Measurements from ENCODE around the gene MAN1A1. TPM values are rescaled to one million over a fixed set of nuclear protein-coding genes. Genes with fewer than 3 reads are reported as not detected.
A peak's percentile ranks its signal among the peaks of the same experiment; 100 is the strongest.

MAN1A1 gene
- total and polyA plus RNA-seq, 11 donors, result 5.6 to 30.6 (median 12.6) TPM

DNA sequence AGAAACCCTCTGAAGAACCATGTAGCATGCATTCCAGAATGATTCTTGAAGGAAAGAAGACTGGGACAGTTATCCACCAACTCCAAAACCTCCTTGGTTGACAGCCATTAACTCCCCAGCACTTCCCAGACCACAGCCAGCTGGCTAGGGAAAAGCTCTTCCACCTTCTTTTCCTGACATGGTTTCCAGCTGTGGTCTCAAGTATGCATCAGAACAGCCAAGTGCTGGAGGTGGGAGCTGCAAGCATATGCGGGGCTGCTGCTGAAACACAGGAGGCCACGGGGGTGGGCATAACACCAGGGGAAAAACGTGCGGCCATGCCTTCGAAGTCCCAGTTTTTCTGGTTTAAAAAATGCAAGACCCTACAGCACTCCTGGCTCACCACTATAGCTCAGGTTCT, 163.1 kb downstream of the MAN1A1 start:
- TF ChIP-seq POLR2A (IDR thresholded peaks at IDR 0.05), result no peak
- TF ChIP-seq, protein P1, sequence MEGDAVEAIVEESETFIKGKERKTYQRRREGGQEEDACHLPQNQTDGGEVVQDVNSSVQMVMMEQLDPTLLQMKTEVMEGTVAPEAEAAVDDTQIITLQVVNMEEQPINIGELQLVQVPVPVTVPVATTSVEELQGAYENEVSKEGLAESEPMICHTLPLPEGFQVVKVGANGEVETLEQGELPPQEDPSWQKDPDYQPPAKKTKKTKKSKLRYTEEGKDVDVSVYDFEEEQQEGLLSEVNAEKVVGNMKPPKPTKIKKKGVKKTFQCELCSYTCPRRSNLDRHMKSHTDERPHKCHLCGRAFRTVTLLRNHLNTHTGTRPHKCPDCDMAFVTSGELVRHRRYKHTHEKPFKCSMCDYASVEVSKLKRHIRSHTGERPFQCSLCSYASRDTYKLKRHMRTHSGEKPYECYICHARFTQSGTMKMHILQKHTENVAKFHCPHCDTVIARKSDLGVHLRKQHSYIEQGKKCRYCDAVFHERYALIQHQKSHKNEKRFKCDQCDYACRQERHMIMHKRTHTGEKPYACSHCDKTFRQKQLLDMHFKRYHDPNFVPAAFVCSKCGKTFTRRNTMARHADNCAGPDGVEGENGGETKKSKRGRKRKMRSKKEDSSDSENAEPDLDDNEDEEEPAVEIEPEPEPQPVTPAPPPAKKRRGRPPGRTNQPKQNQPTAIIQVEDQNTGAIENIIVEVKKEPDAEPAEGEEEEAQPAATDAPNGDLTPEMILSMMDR (IDR thresholded peaks at IDR 0.05), result no peak
- Histone ChIP-seq H3K36me3 (peaks cover 0 to 60% (median 27%) of the 10 kb centered on the region in 9 donors), H3K27me3 (no peaks in the 10 kb centered on the region), H3K4me1 (peaks cover 0 to 3% (median 0%) of the 10 kb centered on the region in 12 donors), H3K4me3 (no peak overlapping the region), H3K27ac (no peak overlapping the region), H3K9me3 (no peaks in the 10 kb centered on the region)
- DNase-seq, result no peak
- no peak for ATAC-seq
- intact Hi-C loops (cut with DNase I), result no loop called here
- WGBS, 4 donors, result 72 to 83% (median 81%) methylated on average over 5 of the region's 5 CpGs

DNA sequence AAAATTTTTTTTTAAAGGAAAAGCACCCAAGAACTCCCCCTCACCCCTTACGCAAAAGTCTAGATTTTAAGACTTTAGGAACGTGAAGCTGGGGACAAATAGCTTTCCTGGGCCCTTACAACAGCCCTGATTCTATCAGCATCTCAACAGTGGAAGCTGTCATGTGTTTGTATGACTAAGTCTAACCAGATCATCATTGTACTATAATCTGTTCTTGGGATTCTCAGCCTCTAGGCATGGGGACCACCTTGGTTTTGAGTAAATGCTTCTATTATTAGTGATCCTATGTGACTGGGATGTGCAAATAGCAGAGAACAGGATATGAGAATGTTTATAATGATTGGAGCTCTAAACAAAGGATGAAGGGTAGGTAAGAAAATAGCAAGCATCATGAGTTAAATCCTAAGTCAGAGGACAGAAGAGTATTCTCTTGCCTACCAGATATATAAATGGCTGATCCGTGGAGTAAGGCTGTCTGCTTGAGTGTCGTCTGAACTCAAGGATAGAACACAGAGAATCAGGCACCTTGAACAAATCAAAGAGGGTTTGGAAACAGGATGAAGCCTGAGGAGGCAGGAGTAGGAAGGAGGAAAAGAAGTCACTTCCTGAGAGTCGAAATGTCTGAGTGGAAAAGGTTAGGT, 165.4 kb downstream of the MAN1A1 start:
- intact Hi-C loops (cut with DNase I), result no loop called here
- no peak for ATAC-seq
- Histone ChIP-seq H3K4me3 (no peak overlapping the region), H3K27me3 (no peaks in the 10 kb centered on the region), H3K27ac (peak overlapping the region in 1 of 12 donors; percentile 27), H3K36me3 (peaks cover 0 to 63% (median 31%) of the 10 kb centered on the region in 9 donors), H3K4me1 (peaks cover 0 to 3% (median 0%) of the 10 kb centered on the region in 12 donors), H3K9me3 (no peaks in the 10 kb centered on the region)
- TF ChIP-seq, protein P1 (IDR thresholded peaks at IDR 0.05), result no peak
- TF ChIP-seq POLR2A (IDR thresholded peaks at IDR 0.05), result no peak
- 79 to 85% (median 83%) methylated on average over 5 of the region's 5 CpGs for WGBS, 4 donors
- no peak for DNase-seq

- Histone ChIP-seq H3K9me3 (no peaks in the 10 kb centered on the region), H3K36me3 (peaks cover 0 to 64% (median 30%) of the 10 kb centered on the region in 9 donors), H3K4me3 (no peak overlapping the region), H3K4me1 (peaks cover 0 to 3% (median 0%) of the 10 kb centered on the region in 12 donors), H3K27me3 (no peaks in the 10 kb centered on the region), H3K27ac (peak overlapping the region in 1 of 12 donors; percentile 27)
- no peak for TF ChIP-seq POLR2A (IDR thresholded peaks at IDR 0.05)
- TF ChIP-seq, protein P1 (IDR thresholded peaks at IDR 0.05), result no peak
- 62 to 77% (median 69%) methylated on average over 1 of the region's 1 CpG for WGBS, 4 donors
- intact Hi-C loops (cut with DNase I), result no loop called here
- DNase-seq (no peak), ATAC-seq (no peak)
These were observed 166.1 kb downstream of the MAN1A1 start for GRCh38 chr6:119183457-119183856.

DNA sequence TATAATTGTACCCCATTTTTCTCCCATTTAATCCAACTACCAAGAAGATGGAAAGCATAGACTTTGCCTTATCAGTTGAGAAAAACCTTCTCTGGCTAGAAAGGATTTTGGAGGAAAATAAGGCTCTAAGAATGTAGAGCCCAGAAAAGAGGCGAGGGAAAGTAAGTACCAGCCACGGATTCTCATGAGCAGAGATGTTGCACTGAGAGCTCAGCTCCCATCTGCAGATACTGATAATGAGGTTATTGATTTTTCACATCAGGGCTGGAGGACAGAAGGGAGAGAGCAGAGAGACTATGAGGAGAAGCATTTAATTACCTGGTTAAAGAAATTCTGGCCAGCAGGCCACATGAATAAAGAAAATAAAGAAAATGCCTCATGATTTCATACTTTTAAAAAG, 166.7 kb downstream of the MAN1A1 start:
- WGBS, 4 donors, result 94 to 97% (median 96%) methylated on average over 2 of the region's 2 CpGs
- Histone ChIP-seq H3K27ac (no peak overlapping the region), H3K36me3 (peaks cover 0 to 62% (median 29%) of the 10 kb centered on the region in 9 donors), H3K4me3 (no peak overlapping the region), H3K4me1 (peaks cover 0 to 3% (median 0%) of the 10 kb centered on the region in 12 donors), H3K27me3 (no peaks in the 10 kb centered on the region), H3K9me3 (no peaks in the 10 kb centered on the region)
- TF ChIP-seq, protein P1 (IDR thresholded peaks at IDR 0.05), result no peak
- TF ChIP-seq POLR2A (IDR thresholded peaks at IDR 0.05), result no peak
- DNase-seq, result no peak
- no peak for ATAC-seq
- intact Hi-C loops (cut with DNase I), result no loop called here
